Lower leg skin (tissue), 3 donors: ENCODE results near the gene RTTN.
"Not testable (repeated sequence)": the region's sequence is repeated elsewhere in the genome, so short reads cannot be mapped to it uniquely, and the experiment has no call there.

Source experiments
- CTCF ChIP-seq, 3 donors: fragments of 450-650 bp; IDR thresholded peaks; one replicate each; pipeline ENCODE4 v1.5.1; 2016; ENCODE audit warnings: antibody characterized with exemption in 3 of 3, mild to moderate bottlenecking in 3 of 3, moderate library complexity in 2 of 3
- POLR2A ChIP-seq, 2 donors: fragments of 450-650 bp; IDR thresholded peaks; one replicate each; pipeline ENCODE4 v1.6.1; 2016 to 2017; ENCODE audit warnings: antibody characterized with exemption in 2 of 2, mild to moderate bottlenecking in 1 of 2, moderate library complexity in 1 of 2

GRCh38 chr18:70102854-70103253, 102.6 kb downstream of the RTTN start:
- TF ChIP-seq POLR2A, CTCF (IDR thresholded peaks at IDR 0.05): not testable (repeated sequence)
